Endothelial cell of umbilical vein (primary cell): ENCODE results near the gene SMIM38. TPM values are rescaled to one million over a fixed set of nuclear protein-coding genes. Genes with fewer than 3 reads are reported as not detected.
"Not testable (repeated sequence)": the region's sequence is repeated elsewhere in the genome, so short reads cannot be mapped to it uniquely, and the experiment has no call there.

Experiments used
- BruUV-seq: library from RNA; stranded (reverse); fragments of 400-500 nt; replicated peaks from 2 replicates; lab custom pipeline; 2021; lab: Mats Ljungman, UMichigan
- CTCF ChIA-PET: fragments of 300-600, 350-600 bp; sonication (Branson Sonifier 250); formaldehyde crosslinking; loops from one replicate; lab custom pipeline; 2021; ENCODE audit warnings: antibody characterized with exemption, inconsistent platforms; lab: Charles Lee
- POLR2A ChIA-PET: fragments of 300-600, 350-600 bp; sonication (Branson Sonifier 250); formaldehyde crosslinking; loops from one replicate; lab custom pipeline; 2021; ENCODE audit warnings: antibody characterized with exemption, inconsistent platforms; lab: Charles Lee
- DNase-seq: peaks from one replicate; pipeline ENCODE4 v3.0.0-alpha.2; 2011; ENCODE audit warnings: low read depth, low spot score
- FAIRE-seq: peaks from 2 replicates; lab custom pipeline; 2011; peaks lifted over from hg19 to GRCh38; lab: Jason Lieb, UNC
- H2AFZ ChIP-seq: 2 replicates; pipeline ENCODE4 v1.6.0; 2012; ENCODE audit warnings: low read depth, low read length, control low read depth, inconsistent platforms
- H3K27ac ChIP-seq: 2 replicates; pipeline ENCODE4 v1.5.1; 2011; ENCODE audit warnings: low read depth, mild to moderate bottlenecking, control low read depth, low read length, moderate library complexity; ENCODE audit not compliant: insufficient read depth
- H3K27me3 ChIP-seq, 2 experiments: 2 replicates each; pipeline versions ENCODE4 v1.6.0 to v1.6.1; 2011; ENCODE audit warnings: low read length in 2 of 2, mixed read lengths in 1 of 2; ENCODE audit not compliant: control insufficient read depth in 2 of 2, insufficient read depth in 2 of 2
- H3K36me3 ChIP-seq, 2 experiments: 2 replicates in 1 of 2; 3 replicates in 1 of 2; pipeline ENCODE4 v1.5.1; 2011; ENCODE audit warnings: low read length in 2 of 2, mild to moderate bottlenecking in 1 of 2, moderate library complexity in 1 of 2; ENCODE audit not compliant: control insufficient read depth in 2 of 2, insufficient read depth in 2 of 2; ENCODE audit errors: extremely low read depth in 1 of 2
- H3K4me1 ChIP-seq: 3 replicates; pipeline ENCODE4 v1.5.1; 2011; ENCODE audit warnings: mild to moderate bottlenecking, low read length; ENCODE audit not compliant: control insufficient read depth, insufficient read depth; ENCODE audit errors: extremely low read depth
- H3K4me2 ChIP-seq: 2 replicates; pipeline ENCODE4 v1.6.1; 2011; ENCODE audit warnings: low read length, control low read depth, mixed read lengths; ENCODE audit not compliant: insufficient read depth
- H3K4me3 ChIP-seq, 3 experiments: fragments of 200-600 bp in 1 of 3; sonication (generic), shearing (Covaris generic) in 1 of 3; replicated peaks in 1 of 3; 2 replicates each; pipeline ENCODE4 v1.5.1; 2011 to 2016; ENCODE audit warnings: control low read depth in 3 of 3, low read length in 3 of 3, mild to moderate bottlenecking in 2 of 3, inconsistent platforms in 1 of 3, low read depth in 1 of 3, moderate library complexity in 1 of 3; ENCODE audit not compliant: insufficient read depth in 1 of 3
- H3K79me2 ChIP-seq: 2 replicates; pipeline ENCODE4 v1.6.0; 2012; ENCODE audit warnings: low read length, inconsistent platforms; ENCODE audit not compliant: control insufficient read depth, insufficient read depth
- H3K9ac ChIP-seq: replicated peaks from 2 replicates; pipeline ENCODE3; 2011; ENCODE audit warnings: low read length, control low read depth; ENCODE audit not compliant: insufficient read depth; ENCODE audit errors: extremely low read depth
- H3K9me1 ChIP-seq: replicated peaks from 3 replicates; pipeline ENCODE4 v1.6.0; 2011; ENCODE audit warnings: mild to moderate bottlenecking, low read length; ENCODE audit not compliant: control insufficient read depth, insufficient read depth; ENCODE audit errors: extremely low read depth
- H3K9me3 ChIP-seq: replicated peaks from 2 replicates; pipeline ENCODE4 v1.5.1; 2012; ENCODE audit warnings: low read length, inconsistent platforms; ENCODE audit not compliant: control insufficient read depth, insufficient read depth
- H4K20me1 ChIP-seq: replicated peaks from 2 replicates; pipeline ENCODE3; 2011; ENCODE audit warnings: mild to moderate bottlenecking, low read length; ENCODE audit not compliant: control insufficient read depth, insufficient read depth; ENCODE audit errors: extremely low read depth
- EZH2 ChIP-seq: IDR thresholded peaks from 2 replicates; pipeline ENCODE4 v1.6.1; 2012; ENCODE audit warnings: borderline replicate concordance, low read depth, mild to moderate bottlenecking, moderate library complexity, low read length, inconsistent platforms; ENCODE audit not compliant: severe bottlenecking
- FOS ChIP-seq: IDR thresholded peaks from 2 replicates; pipeline ENCODE4 v1.6.1; 2011; ENCODE audit warnings: mild to moderate bottlenecking, low read length, moderate library complexity, borderline replicate concordance; ENCODE audit not compliant: insufficient read depth
- GATA2 ChIP-seq: IDR thresholded peaks from 2 replicates; pipeline ENCODE4 v1.7.0; 2011; ENCODE audit warnings: low read depth, mild to moderate bottlenecking, moderate library complexity, mixed read lengths, low read length; ENCODE audit not compliant: insufficient read length, insufficient read depth
- JUN ChIP-seq: IDR thresholded peaks from 2 replicates; pipeline ENCODE4 v1.6.1; 2011; ENCODE audit warnings: borderline replicate concordance, low read depth; ENCODE audit not compliant: insufficient read length, insufficient read depth
- MAX ChIP-seq: IDR thresholded peaks from 2 replicates; pipeline ENCODE4 v1.6.1; 2011; ENCODE audit not compliant: insufficient read depth, insufficient read length
- MYC ChIP-seq: IDR thresholded peaks from one replicate; pipeline ENCODE4 v1.6.1; 2011; ENCODE audit warnings: mild to moderate bottlenecking, low read depth, low read length
- POLR2A ChIP-seq: IDR thresholded peaks from 2 replicates; pipeline ENCODE4 v1.6.1; 2012; ENCODE audit warnings: low read depth, mild to moderate bottlenecking, control low read depth, low read length
- POLR2AphosphoS5 ChIP-seq: IDR thresholded peaks from 2 replicates; pipeline ENCODE4 v1.6.1; 2012; ENCODE audit warnings: low read depth, mild to moderate bottlenecking, control low read depth, low read length, moderate library complexity; ENCODE audit not compliant: insufficient read depth
- dilution Hi-C: fragments of 300-500 bp; cut with MboI; formaldehyde crosslinking; loops from one replicate; pipeline ENCODE4 v1.15.0; 2019; ENCODE audit warnings: low sequenced_read_pairs; ENCODE audit not compliant: extremely low pct_ligation_motif_present
- intact Hi-C: fragments of 100-400 bp; cut with micrococcal nuclease; formaldehyde crosslinking; loops from one replicate; pipeline ENCODE4 v1.10.0; 2022
- polyA plus RNA-seq, 4 experiments: library from polyadenylated mRNA; depleted of rRNA in 3 of 4; stranded (reverse) in 3 of 4; unstranded in 1 of 4; fragments of >200 nt; gene quantifications; 2 replicates each; pipeline versions ENCODE4 v1.2.1 to v1.2.3, GENCODE V29; 2011 to 2012; ENCODE audit warnings: missing spikeins in 1 of 4
- total RNA-seq: library from RNA; stranded (reverse); gene quantifications from 2 replicates; pipeline ENCODE4 v1.2.3, GENCODE V29; 2021
- TF ChIP-seq, protein P1 (sequence below), 2 donors: IDR thresholded peaks; 1 replicate in 1 of 2; 2 replicates in 1 of 2; pipeline ENCODE4 v1.5.1; 2011; ENCODE audit warnings: low read length in 2 of 2, mild to moderate bottlenecking in 2 of 2, moderate library complexity in 2 of 2, control low read depth in 1 of 2, inconsistent platforms in 1 of 2, low read depth in 1 of 2; ENCODE audit not compliant: insufficient read depth in 1 of 2; ENCODE audit errors: extremely low read depth in 1 of 2

SMIM38 gene
- total and polyA plus RNA-seq, 2 donors (not counting 3 experiments of a cell fraction or from before 2014, with no cell fraction given) = 0.03 TPM; not detected in 1

DNA sequence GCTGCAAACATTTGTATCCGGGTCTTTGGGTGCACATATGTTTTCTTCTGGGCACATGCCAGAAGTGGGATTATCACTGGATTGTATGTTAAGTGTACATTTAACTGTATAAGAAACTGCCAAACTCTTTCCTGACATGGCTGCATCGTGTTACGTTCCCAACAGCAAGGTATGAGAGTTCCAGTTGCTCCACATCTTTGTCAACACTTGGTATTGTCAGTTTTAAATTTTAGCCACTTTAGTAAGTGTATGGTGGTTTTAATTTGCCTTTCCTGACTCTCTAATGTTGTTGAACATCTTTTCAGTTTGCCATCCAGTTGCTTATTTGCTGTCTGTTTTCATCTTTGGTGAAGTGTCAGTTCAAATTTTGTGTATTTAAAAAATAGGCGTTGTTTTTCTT is 22.5 kb upstream of the SMIM38 start:
- CTCF ChIA-PET = interaction anchor here (4.0 kb wide), 1 partner anchor 31 kb away, joined by 46 read pairs; no protein-coding TSS in a partner anchor
- no peaks in the 10 kb centered on the region for H3K9me3 ChIP-seq
- DNase-seq = no peak
- no peaks in the 10 kb centered on the region for H3K4me1 ChIP-seq
- TF ChIP-seq, protein P1, sequence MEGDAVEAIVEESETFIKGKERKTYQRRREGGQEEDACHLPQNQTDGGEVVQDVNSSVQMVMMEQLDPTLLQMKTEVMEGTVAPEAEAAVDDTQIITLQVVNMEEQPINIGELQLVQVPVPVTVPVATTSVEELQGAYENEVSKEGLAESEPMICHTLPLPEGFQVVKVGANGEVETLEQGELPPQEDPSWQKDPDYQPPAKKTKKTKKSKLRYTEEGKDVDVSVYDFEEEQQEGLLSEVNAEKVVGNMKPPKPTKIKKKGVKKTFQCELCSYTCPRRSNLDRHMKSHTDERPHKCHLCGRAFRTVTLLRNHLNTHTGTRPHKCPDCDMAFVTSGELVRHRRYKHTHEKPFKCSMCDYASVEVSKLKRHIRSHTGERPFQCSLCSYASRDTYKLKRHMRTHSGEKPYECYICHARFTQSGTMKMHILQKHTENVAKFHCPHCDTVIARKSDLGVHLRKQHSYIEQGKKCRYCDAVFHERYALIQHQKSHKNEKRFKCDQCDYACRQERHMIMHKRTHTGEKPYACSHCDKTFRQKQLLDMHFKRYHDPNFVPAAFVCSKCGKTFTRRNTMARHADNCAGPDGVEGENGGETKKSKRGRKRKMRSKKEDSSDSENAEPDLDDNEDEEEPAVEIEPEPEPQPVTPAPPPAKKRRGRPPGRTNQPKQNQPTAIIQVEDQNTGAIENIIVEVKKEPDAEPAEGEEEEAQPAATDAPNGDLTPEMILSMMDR (IDR thresholded peaks at IDR 0.05; ENCODE audit: extremely low read depth in 1 of 2, insufficient read depth in 1 of 2, low read depth in 1 of 2, low read length in 2 of 2) = no peak
- no peak for TF ChIP-seq EZH2
- no peak for TF ChIP-seq MAX
- no peak for TF ChIP-seq JUN
- TF ChIP-seq POLR2AphosphoS5 = no peak
- no peak for TF ChIP-seq FOS
- TF ChIP-seq GATA2 = no peak
- TF ChIP-seq MYC = no peak
- no peak for TF ChIP-seq POLR2A
- intact Hi-C loops = no loop called here
- H3K4me2 ChIP-seq = no peak overlapping the region
- no peaks in the 10 kb centered on the region for H3K9me1 ChIP-seq
- no peaks in the 10 kb centered on the region for H3K79me2 ChIP-seq
- H3K27ac ChIP-seq = no peak overlapping the region
- H4K20me1 ChIP-seq = no peaks in the 10 kb centered on the region
- FAIRE-seq = no peak
- POLR2A ChIA-PET = no interaction called here
- no peak overlapping the region for H3K4me3 ChIP-seq
- H3K9ac ChIP-seq = no peak overlapping the region
- no TSS peak for BruUV-seq
- H3K36me3 ChIP-seq = no peaks in the 10 kb centered on the region
- dilution Hi-C loops = no loop called here
- no peaks in the 10 kb centered on the region for H3K27me3 ChIP-seq
- H2AFZ ChIP-seq = no peak overlapping the region

DNA sequence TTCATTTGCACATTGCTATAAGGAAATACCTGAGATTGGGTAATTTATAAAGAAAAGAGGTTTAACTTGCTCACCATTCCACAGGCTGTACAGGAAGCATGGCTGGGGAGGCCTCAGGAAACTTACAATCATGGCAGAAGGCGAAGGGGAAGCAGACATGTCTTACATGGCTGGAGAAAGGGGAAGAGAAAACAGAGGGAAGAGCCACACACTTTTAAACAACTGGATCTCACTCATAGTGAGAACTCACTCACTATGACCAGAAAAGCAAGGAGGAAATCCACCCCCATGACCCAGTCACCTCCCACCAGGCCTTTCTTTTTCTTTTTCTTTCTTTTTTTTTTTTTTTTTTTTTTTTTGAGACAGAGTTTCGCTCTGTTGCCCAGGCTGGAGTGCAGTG is 21.6 kb upstream of the SMIM38 start:
- H3K4me2 ChIP-seq, BruUV-seq, H3K9ac ChIP-seq, intact Hi-C loops, H3K4me3 ChIP-seq, H2AFZ ChIP-seq, H3K9me3 ChIP-seq, H3K36me3 ChIP-seq, FAIRE-seq, H3K4me1 ChIP-seq, H3K27me3 ChIP-seq, H3K9me1 ChIP-seq, CTCF ChIA-PET, H3K27ac ChIP-seq, DNase-seq, POLR2A ChIA-PET, dilution Hi-C loops, H4K20me1 ChIP-seq, H3K79me2 ChIP-seq: not testable (repeated sequence)
